ENCODE measurements around the gene ECSIT.
"Not testable (repeated sequence)": the region's sequence is repeated elsewhere in the genome, so short reads cannot be mapped to it uniquely, and the experiment has no call there.

GRCh38 chr19:11573354-11573753 lies 44.4 kb upstream of the ECSIT start:
- TF ChIP-seq, protein P1, sequence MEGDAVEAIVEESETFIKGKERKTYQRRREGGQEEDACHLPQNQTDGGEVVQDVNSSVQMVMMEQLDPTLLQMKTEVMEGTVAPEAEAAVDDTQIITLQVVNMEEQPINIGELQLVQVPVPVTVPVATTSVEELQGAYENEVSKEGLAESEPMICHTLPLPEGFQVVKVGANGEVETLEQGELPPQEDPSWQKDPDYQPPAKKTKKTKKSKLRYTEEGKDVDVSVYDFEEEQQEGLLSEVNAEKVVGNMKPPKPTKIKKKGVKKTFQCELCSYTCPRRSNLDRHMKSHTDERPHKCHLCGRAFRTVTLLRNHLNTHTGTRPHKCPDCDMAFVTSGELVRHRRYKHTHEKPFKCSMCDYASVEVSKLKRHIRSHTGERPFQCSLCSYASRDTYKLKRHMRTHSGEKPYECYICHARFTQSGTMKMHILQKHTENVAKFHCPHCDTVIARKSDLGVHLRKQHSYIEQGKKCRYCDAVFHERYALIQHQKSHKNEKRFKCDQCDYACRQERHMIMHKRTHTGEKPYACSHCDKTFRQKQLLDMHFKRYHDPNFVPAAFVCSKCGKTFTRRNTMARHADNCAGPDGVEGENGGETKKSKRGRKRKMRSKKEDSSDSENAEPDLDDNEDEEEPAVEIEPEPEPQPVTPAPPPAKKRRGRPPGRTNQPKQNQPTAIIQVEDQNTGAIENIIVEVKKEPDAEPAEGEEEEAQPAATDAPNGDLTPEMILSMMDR (conservative IDR thresholded peaks at IDR 0.05; ENCODE audit: low read length): not testable (repeated sequence)
- TF ChIP-seq EZH2phosphoT487 (IDR thresholded peaks at IDR 0.05; ENCODE audit: borderline replicate concordance): not testable (repeated sequence)

All from Loucy (cell line).